HEK293 (cell line): ENCODE data around the gene SLC3A2.
A peak's percentile ranks its signal among the peaks of the same experiment; 100 is the strongest.

ENCODE experiments used
- CTCF ChIA-PET: fragments of 350-600 bp; formaldehyde crosslinking; extraction: SDS; loops from one replicate; lab custom pipeline; 2021; ENCODE audit warnings: antibody characterized with exemption; lab: Yijun Ruan, JAX
- POLR2A ChIA-PET: fragments of 300-600 bp; formaldehyde crosslinking; extraction: SDS; loops from one replicate; lab custom pipeline; 2020; ENCODE audit warnings: antibody characterized with exemption, inconsistent platforms; lab: Yijun Ruan, JAX
- H3K27ac ChIP-seq: fragments of 200-500 bp; sonication (Bioruptor generic); 2 replicates; pipeline ENCODE4 v1.5.1; 2014; ENCODE audit warnings: low read depth, low read length, control low read depth, inconsistent platforms; ENCODE audit errors: extremely low read depth
- H3K36me3 ChIP-seq, 2 experiments: fragments of 200-500 bp in 1 of 2; sonication (Bioruptor generic) in 1 of 2; 1 replicate in 1 of 2; 2 replicates in 1 of 2; pipeline ENCODE4 v1.5.1; 2014 to 2017; ENCODE audit warnings: inconsistent platforms in 2 of 2, low read length in 2 of 2; ENCODE audit not compliant: control insufficient read depth in 2 of 2, insufficient read depth in 1 of 2
- H3K4me1 ChIP-seq: fragments of 200-500 bp; sonication (Bioruptor generic); 2 replicates; pipeline ENCODE4 v1.5.1; 2014; ENCODE audit warnings: mild to moderate bottlenecking, low read length, inconsistent platforms; ENCODE audit not compliant: control insufficient read depth, insufficient read depth
- H3K4me3 ChIP-seq: 2 replicates; pipeline ENCODE4 v1.5.1; 2011; ENCODE audit warnings: low read depth, mild to moderate bottlenecking, control low read depth, low read length, moderate library complexity
- H3K9me3 ChIP-seq: fragments of 200-500 bp; sonication (Bioruptor generic); 2 replicates; pipeline ENCODE4 v1.5.1; 2014; ENCODE audit warnings: low read depth, low read length, inconsistent platforms; ENCODE audit not compliant: control insufficient read depth, insufficient read depth
- BCL11B ChIP-seq: fragments of 450-650 bp; formaldehyde crosslinking; IDR thresholded peaks from 2 replicates; pipeline ENCODE4 v1.5.1; 2016; ENCODE audit warnings: low read depth, missing biosample characterization, missing genetic modification characterization
- EGR2 ChIP-seq: fragments of 450-650 bp; formaldehyde crosslinking; IDR thresholded peaks from 2 replicates; pipeline ENCODE4 v1.5.1; 2016; ENCODE audit warnings: low read depth, missing biosample characterization, missing genetic modification characterization
- IKZF3 ChIP-seq: fragments of 450-650 bp; IDR thresholded peaks from 2 replicates; pipeline ENCODE4 v1.5.0; 2018; ENCODE audit warnings: missing biosample characterization, mild to moderate bottlenecking, missing genetic modification characterization, moderate library complexity
- KLF1 ChIP-seq: fragments of 450-650 bp; formaldehyde crosslinking; IDR thresholded peaks from 2 replicates; pipeline ENCODE4 v1.5.1; 2016; ENCODE audit warnings: missing biosample characterization, missing genetic modification characterization
- KLF9 ChIP-seq: fragments of 450-650 bp; formaldehyde crosslinking; IDR thresholded peaks from 2 replicates; pipeline ENCODE4 v1.5.1; 2016; ENCODE audit warnings: missing biosample characterization, missing genetic modification characterization, low read depth
- PRDM1 ChIP-seq: fragments of 450-650 bp; formaldehyde crosslinking; IDR thresholded peaks from 2 replicates; pipeline ENCODE4; 2016; ENCODE audit warnings: missing biosample characterization, missing genetic modification characterization
- TRIM28 ChIP-seq: IDR thresholded peaks from 2 replicates; pipeline ENCODE4 v1.6.1; 2011; ENCODE audit warnings: low read length, control low read depth, borderline replicate concordance
- ZBTB11 ChIP-seq: fragments of 450-650 bp; formaldehyde crosslinking; conservative IDR thresholded peaks from 2 replicates; pipeline ENCODE4 v1.5.1; 2016; ENCODE audit warnings: low read depth, missing biosample characterization, missing genetic modification characterization
- ZFHX2 ChIP-seq: fragments of 450-650 bp; formaldehyde crosslinking; conservative IDR thresholded peaks from 2 replicates; pipeline ENCODE4 v1.5.1; 2016; ENCODE audit warnings: missing biosample characterization, missing genetic modification characterization
- ZNF140 ChIP-seq: fragments of 450-650 bp; formaldehyde crosslinking; IDR thresholded peaks from 2 replicates; pipeline ENCODE4 v1.5.1; 2016; ENCODE audit warnings: missing biosample characterization, missing genetic modification characterization
- ZNF16 ChIP-seq: fragments of 450-650 bp; formaldehyde crosslinking; IDR thresholded peaks from 2 replicates; pipeline ENCODE4 v1.5.1; 2016; ENCODE audit warnings: low read depth, missing biosample characterization, missing genetic modification characterization
- ZNF223 ChIP-seq: fragments of 450-650 bp; formaldehyde crosslinking; IDR thresholded peaks from 2 replicates; pipeline ENCODE4 v1.5.1; 2016; ENCODE audit warnings: missing biosample characterization, missing genetic modification characterization
- ZNF248 ChIP-seq: fragments of 450-650 bp; formaldehyde crosslinking; IDR thresholded peaks from 2 replicates; pipeline ENCODE4 v1.5.1; 2017; ENCODE audit warnings: missing biosample characterization, missing genetic modification characterization
- ZNF292 ChIP-seq: fragments of 450-650 bp; formaldehyde crosslinking; IDR thresholded peaks from 2 replicates; pipeline ENCODE4 v1.5.1; 2016; ENCODE audit warnings: low read depth, missing biosample characterization, missing genetic modification characterization, borderline replicate concordance
- ZNF335 ChIP-seq: fragments of 450-650 bp; formaldehyde crosslinking; conservative IDR thresholded peaks from 2 replicates; pipeline ENCODE4 v1.5.1; 2016; ENCODE audit warnings: missing biosample characterization, missing genetic modification characterization
- ZNF416 ChIP-seq: fragments of 450-650 bp; formaldehyde crosslinking; IDR thresholded peaks from 2 replicates; pipeline ENCODE4 v1.5.1; 2016; ENCODE audit warnings: missing biosample characterization, missing genetic modification characterization
- ZNF473 ChIP-seq: fragments of 450-650 bp; formaldehyde crosslinking; IDR thresholded peaks from 2 replicates; pipeline ENCODE4 v1.5.1; 2017; ENCODE audit warnings: missing biosample characterization, missing genetic modification characterization
- ZNF549 ChIP-seq: fragments of 450-650 bp; IDR thresholded peaks from 2 replicates; pipeline ENCODE4 v1.5.1; 2018; ENCODE audit warnings: missing biosample characterization, missing genetic modification characterization, mild to moderate bottlenecking, inconsistent platforms, moderate library complexity
- TF ChIP-seq, protein P1 (sequence below): fragments of 450-650 bp; formaldehyde crosslinking; IDR thresholded peaks from 2 replicates; pipeline ENCODE4 v1.5.1; 2016; ENCODE audit warnings: missing biosample characterization, missing genetic modification characterization
- TF ChIP-seq, protein P2 (sequence below): fragments of 450-650 bp; formaldehyde crosslinking; IDR thresholded peaks from 2 replicates; pipeline ENCODE4 v1.5.1; 2016; ENCODE audit warnings: missing biosample characterization, missing genetic modification characterization
- TF ChIP-seq, protein P3 (sequence below): fragments of 450-650 bp; formaldehyde crosslinking; IDR thresholded peaks from 2 replicates; pipeline ENCODE4 v1.5.1; 2016; ENCODE audit warnings: missing biosample characterization, missing genetic modification characterization
- TF ChIP-seq, protein P4 (sequence below): fragments of 450-650 bp; formaldehyde crosslinking; IDR thresholded peaks from 2 replicates; pipeline ENCODE4 v1.5.1; 2016; ENCODE audit warnings: missing biosample characterization, missing genetic modification characterization
- TF ChIP-seq, protein P5 (sequence below): fragments of 450-650 bp; formaldehyde crosslinking; IDR thresholded peaks from 2 replicates; pipeline ENCODE4 v1.5.1; 2017; ENCODE audit warnings: missing biosample characterization, missing genetic modification characterization

The SLC3A2 gene

DNA sequence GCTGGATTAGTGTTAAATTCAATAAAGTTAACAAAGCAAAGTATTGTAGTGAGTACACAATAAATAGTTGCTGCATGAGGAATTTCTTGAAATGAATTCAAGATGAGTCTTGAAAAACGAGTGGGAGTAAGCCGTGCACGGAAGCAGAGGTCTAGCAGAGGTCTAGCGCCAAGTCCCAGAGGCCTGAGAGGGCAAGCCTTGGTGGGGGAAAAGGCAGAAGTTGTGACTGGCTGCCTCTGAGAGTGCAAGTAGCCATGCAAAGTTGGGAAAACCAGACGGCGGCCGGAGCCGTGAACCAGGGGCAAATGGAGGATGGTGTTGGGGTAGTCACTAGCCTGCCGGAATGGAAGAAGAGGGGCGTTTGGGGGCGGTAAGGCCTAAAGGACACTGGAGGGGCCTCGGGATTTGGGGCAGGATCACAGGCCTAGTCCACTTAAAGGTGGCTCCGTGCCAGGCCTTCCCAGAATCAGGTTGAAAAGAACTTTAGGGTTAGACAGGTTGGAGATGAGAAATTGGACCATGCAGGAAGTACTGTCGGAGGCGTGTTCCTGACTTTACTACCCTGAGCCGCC lies 379 bp upstream of the SLC3A2 start:
- Histone ChIP-seq H3K4me1 (no peaks in the 10 kb centered on the region), H3K9me3 (no peaks in the 10 kb centered on the region), H3K36me3 (peaks cover 9 to 70% of the 10 kb centered on the region in 2 experiments; a peak in 2 of 3 replicates), H3K4me3 (peak overlapping the region; percentile 93), H3K27ac (0 out of 2 replicates have a peak overlapping the region, but pooled peaks have one; percentile 98)
- TF ChIP-seq, protein P1, sequence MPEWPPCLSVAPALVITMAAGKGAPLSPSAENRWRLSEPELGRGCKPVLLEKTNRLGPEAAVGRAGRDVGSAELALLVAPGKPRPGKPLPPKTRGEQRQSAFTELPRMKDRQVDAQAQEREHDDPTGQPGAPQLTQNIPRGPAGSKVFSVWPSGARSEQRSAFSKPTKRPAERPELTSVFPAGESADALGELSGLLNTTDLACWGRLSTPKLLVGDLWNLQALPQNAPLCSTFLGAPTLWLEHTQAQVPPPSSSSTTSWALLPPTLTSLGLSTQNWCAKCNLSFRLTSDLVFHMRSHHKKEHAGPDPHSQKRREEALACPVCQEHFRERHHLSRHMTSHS, result no peak
- TF ChIP-seq, protein P2, sequence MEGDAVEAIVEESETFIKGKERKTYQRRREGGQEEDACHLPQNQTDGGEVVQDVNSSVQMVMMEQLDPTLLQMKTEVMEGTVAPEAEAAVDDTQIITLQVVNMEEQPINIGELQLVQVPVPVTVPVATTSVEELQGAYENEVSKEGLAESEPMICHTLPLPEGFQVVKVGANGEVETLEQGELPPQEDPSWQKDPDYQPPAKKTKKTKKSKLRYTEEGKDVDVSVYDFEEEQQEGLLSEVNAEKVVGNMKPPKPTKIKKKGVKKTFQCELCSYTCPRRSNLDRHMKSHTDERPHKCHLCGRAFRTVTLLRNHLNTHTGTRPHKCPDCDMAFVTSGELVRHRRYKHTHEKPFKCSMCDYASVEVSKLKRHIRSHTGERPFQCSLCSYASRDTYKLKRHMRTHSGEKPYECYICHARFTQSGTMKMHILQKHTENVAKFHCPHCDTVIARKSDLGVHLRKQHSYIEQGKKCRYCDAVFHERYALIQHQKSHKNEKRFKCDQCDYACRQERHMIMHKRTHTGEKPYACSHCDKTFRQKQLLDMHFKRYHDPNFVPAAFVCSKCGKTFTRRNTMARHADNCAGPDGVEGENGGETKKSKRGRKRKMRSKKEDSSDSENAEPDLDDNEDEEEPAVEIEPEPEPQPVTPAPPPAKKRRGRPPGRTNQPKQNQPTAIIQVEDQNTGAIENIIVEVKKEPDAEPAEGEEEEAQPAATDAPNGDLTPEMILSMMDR, result no peak
- TF ChIP-seq ZNF292 (tag by site-specific recombination), result no peak
- TF ChIP-seq ZNF335 (tag by site-specific recombination), result peak; percentile 51; the same call in 1 of the 2 replicates
- TF ChIP-seq EGR2 (tag by site-specific recombination), result peak; percentile 16; the same call in 1 of the 2 replicates
- TF ChIP-seq ZBTB11 (tag by site-specific recombination), result 0 out of 2 replicates have a peak, but pooled peaks have one; percentile 46
- TF ChIP-seq, protein P3, sequence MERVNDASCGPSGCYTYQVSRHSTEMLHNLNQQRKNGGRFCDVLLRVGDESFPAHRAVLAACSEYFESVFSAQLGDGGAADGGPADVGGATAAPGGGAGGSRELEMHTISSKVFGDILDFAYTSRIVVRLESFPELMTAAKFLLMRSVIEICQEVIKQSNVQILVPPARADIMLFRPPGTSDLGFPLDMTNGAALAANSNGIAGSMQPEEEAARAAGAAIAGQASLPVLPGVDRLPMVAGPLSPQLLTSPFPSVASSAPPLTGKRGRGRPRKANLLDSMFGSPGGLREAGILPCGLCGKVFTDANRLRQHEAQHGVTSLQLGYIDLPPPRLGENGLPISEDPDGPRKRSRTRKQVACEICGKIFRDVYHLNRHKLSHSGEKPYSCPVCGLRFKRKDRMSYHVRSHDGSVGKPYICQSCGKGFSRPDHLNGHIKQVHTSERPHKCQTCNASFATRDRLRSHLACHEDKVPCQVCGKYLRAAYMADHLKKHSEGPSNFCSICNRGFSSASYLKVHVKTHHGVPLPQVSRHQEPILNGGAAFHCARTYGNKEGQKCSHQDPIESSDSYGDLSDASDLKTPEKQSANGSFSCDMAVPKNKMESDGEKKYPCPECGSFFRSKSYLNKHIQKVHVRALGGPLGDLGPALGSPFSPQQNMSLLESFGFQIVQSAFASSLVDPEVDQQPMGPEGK, result peak; percentile 43
- TF ChIP-seq KLF9 (tag by site-specific recombination), result no peak
- TF ChIP-seq ZNF549, result no peak
- no peak for TF ChIP-seq ZNF248 (tag by site-specific recombination)
- TF ChIP-seq ZNF473, result no peak
- peak; percentile 74; the same call in 1 of the 2 replicates for TF ChIP-seq BCL11B (tag by site-specific recombination)
- TF ChIP-seq ZNF223, result no peak
- no peak for TF ChIP-seq ZNF16 (tag by site-specific recombination)
- no peak for TF ChIP-seq KLF1
- peak; percentile 32 for TF ChIP-seq IKZF3 (tag by site-specific recombination)
- peak; percentile 63; the same call in 1 of the 2 replicates for TF ChIP-seq PRDM1 (tag by site-specific recombination)
- no peak for TF ChIP-seq ZNF416 (tag by site-specific recombination)
- no peak for TF ChIP-seq TRIM28
- no peak for TF ChIP-seq ZNF140 (tag by site-specific recombination)
- peak; percentile 63 for TF ChIP-seq ZFHX2 (tag by site-specific recombination)
- TF ChIP-seq, protein P4, sequence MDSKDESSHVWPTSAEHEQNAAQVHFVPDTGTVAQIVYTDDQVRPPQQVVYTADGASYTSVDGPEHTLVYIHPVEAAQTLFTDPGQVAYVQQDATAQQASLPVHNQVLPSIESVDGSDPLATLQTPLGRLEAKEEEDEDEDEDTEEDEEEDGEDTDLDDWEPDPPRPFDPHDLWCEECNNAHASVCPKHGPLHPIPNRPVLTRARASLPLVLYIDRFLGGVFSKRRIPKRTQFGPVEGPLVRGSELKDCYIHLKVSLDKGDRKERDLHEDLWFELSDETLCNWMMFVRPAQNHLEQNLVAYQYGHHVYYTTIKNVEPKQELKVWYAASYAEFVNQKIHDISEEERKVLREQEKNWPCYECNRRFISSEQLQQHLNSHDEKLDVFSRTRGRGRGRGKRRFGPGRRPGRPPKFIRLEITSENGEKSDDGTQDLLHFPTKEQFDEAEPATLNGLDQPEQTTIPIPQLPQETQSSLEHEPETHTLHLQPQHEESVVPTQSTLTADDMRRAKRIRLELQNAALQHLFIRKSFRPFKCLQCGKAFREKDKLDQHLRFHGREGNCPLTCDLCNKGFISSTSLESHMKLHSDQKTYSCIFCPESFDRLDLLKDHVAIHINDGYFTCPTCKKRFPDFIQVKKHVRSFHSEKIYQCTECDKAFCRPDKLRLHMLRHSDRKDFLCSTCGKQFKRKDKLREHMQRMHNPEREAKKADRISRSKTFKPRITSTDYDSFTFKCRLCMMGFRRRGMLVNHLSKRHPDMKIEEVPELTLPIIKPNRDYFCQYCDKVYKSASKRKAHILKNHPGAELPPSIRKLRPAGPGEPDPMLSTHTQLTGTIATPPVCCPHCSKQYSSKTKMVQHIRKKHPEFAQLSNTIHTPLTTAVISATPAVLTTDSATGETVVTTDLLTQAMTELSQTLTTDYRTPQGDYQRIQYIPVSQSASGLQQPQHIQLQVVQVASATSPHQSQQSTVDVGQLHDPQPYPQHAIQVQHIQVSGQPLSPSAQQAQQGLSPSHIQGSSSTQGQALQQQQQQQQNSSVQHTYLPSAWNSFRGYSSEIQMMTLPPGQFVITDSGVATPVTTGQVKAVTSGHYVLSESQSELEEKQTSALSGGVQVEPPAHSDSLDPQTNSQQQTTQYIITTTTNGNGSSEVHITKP (tag by site-specific recombination), result peak; percentile 87
- TF ChIP-seq, protein P5, sequence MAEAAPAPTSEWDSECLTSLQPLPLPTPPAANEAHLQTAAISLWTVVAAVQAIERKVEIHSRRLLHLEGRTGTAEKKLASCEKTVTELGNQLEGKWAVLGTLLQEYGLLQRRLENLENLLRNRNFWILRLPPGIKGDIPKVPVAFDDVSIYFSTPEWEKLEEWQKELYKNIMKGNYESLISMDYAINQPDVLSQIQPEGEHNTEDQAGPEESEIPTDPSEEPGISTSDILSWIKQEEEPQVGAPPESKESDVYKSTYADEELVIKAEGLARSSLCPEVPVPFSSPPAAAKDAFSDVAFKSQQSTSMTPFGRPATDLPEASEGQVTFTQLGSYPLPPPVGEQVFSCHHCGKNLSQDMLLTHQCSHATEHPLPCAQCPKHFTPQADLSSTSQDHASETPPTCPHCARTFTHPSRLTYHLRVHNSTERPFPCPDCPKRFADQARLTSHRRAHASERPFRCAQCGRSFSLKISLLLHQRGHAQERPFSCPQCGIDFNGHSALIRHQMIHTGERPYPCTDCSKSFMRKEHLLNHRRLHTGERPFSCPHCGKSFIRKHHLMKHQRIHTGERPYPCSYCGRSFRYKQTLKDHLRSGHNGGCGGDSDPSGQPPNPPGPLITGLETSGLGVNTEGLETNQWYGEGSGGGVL (tag by site-specific recombination), result peak; percentile 25; the same call in 1 of the 2 replicates
- POLR2A ChIA-PET, result interaction anchor here (0.6 to 8.7 kb wide), 15 partner anchors 10 to 289 kb away, joined by 3 to 91 read pairs (median 8); partner anchors contain the start of genes GANAB, MTA2, TMEM179B and TUT1
- CTCF ChIA-PET, result interaction anchor here (0.6 to 2.4 kb wide), 6 partner anchors 8 to 475 kb away, joined by 3 to 10 read pairs (median 4); no protein-coding TSS in a partner anchor
